ENCODE measurements around the gene NTN5.
"Not testable (repeated sequence)": the region's sequence is repeated elsewhere in the genome, so short reads cannot be mapped to it uniquely, and the experiment has no call there.

The NTN5 gene

GRCh38 chr19:48696353-48697010, 23.7 kb upstream of the NTN5 start:
- no peak for DNase-seq (ENCODE audit: low spot score)

DNA sequence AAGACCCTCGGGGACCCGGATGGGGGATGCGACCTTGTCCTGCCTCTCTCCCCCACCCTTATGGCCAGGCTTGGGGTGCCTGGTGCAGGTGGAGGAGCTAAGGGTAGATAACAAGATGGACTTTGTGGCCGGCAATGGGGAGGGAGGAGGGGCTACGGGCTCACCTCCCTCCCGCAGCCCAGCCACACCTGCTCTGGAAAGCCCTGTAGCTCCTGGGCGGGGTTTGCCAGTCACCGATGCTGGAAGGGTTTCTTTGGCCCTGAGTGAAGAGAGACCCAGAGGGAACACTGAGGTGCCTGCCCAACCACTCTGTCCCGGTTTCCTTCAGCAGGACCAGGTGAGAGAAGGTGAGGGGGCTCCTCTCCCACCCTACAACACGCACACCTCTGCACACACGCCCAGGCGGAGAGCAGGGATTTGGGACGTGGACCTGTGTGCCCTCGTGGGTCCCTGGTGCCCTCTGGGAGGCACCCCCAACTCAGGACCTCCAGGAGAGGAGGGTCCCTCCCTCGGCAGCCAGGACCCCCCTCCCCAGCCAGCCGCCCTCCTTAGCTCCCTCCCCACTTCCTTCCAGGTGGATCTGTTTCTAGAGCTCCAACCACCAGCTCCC, 23.0 kb upstream of the NTN5 start, which contains the start of gene FUT2:
Gene FUT2 (plus strand): TSS at position 229 of the 610 bp plus-strand sequence. CDS start 6,986 bp downstream, outside the sequence.
- DNase-seq (ENCODE audit: low spot score) = no peak

GRCh38 chr19:48693629-48694028, 20.8 kb upstream of the NTN5 start:
- not testable (repeated sequence) for DNase-seq (ENCODE audit: low spot score)

GRCh38 chr19:48689449-48689848, 16.6 kb upstream of the NTN5 start:
- DNase-seq (ENCODE audit: low spot score) = no peak

DNA sequence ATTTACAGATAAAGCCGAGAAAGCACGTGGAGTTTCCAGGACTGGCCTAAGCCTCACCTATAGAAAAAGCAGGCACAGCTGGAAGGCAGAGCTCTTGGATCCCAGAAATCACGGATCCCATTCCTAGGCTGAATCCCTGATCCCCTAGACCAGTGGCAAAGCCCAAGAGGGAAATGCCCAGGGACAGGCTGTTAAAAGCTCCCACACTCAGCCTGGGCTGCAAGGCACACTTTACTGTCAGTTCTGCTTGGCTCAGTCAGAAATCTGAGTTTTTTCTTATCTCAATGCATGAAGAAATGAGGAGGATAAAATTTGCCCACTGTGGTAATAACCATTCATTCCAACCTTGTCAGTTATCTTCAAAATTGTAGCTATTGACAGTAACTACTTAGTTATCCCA, 15.0 kb upstream of the NTN5 start:
- no peak for DNase-seq (ENCODE audit: low spot score)

DNA sequence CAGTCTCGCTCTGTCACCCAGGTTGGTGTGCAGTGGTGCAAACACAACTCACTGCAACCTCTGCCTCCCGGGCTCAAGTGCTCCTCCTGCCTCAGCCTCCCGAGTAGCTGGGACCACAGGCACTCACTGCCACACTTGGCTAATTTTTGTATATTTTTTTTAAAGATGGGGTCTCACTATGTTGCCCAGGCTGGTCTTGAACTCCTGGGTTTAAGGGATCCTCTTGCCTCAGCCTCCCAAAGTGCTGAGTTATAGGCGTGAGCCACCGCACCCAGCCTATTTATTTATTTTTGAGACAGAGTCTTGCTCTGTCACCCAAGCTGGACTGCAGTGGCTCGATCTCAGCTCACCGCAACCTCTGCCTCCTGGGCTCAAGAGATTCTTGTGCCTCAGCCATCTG, 13.8 kb upstream of the NTN5 start:
- not testable (repeated sequence) for DNase-seq (ENCODE audit: low spot score)

DNA sequence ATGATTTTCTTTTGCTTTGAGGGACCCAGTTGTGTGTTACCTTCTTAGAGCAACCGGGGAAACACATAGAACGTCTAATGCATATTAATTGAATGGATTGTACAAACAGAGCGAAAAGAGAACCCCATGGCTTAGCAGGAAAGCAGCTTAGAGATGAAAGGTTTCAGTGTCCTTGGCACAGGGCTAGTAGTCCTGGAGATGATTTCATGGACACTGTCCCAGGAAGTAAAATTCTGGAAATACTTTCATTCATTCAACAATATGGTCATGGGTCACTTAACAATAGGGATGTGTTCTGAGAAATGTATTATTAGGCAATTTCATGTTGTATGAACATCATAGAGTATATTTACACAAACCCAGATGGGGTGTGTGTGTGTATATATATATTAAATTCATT, 13.3 kb upstream of the NTN5 start:
- DNase-seq (ENCODE audit: low spot score) = no peak

- no peak for DNase-seq (ENCODE audit: low spot score)
Observed at GRCh38 chr19:48685583-48685982, 12.8 kb upstream of the NTN5 start.

- DNase-seq (ENCODE audit: low spot score) = peak; percentile 34
Observed at GRCh38 chr19:48683349-48683748, 10.5 kb upstream of the NTN5 start.

- peak; percentile 91 for DNase-seq (ENCODE audit: low spot score)
Observed at GRCh38 chr19:48681127-48681470, 8.3 kb upstream of the NTN5 start.

- no peak for DNase-seq (ENCODE audit: low spot score)
Observed at GRCh38 chr19:48680436-48681126, 7.8 kb upstream of the NTN5 start.

DNA sequence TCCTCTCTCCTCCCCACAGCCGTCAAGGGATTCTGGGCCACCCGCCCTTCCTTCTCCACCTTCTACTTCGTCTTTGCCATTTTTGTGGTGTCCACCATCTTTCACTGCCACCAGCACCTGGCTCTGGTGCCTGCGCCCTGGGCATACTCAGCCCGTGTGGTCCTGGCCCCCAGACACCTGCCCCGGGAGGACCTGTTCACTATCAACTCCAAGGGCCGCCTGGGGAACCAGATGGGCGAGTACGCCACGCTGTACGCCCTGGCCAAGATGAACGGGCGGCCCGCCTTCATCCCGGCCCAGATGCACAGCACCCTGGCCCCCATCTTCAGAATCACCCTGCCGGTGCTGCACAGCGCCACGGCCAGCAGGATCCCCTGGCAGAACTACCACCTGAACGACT, 7.2 kb upstream of the NTN5 start:
- DNase-seq (ENCODE audit: low spot score) = not testable (repeated sequence)

DNA sequence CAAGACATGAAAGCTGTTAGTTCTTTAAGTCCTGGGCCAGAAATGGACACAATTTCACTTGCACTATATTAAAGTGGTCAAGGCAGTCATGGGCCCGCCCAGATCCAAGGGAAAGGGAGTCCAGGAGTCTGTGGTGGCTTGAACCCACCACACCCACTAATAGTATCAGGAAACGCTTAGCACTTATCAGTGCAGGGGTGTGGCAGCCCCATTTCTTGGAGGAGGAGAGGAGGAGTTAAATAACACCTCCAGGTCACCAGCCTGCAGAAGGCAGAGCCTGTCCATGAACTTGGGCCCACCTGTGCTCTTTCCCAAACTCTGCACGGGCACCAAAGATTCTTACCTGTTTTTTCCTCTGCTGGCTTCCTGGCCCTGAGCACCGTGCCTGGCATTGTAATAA, 5.4 kb upstream of the NTN5 start:
- no peak for DNase-seq (ENCODE audit: low spot score)

DNA sequence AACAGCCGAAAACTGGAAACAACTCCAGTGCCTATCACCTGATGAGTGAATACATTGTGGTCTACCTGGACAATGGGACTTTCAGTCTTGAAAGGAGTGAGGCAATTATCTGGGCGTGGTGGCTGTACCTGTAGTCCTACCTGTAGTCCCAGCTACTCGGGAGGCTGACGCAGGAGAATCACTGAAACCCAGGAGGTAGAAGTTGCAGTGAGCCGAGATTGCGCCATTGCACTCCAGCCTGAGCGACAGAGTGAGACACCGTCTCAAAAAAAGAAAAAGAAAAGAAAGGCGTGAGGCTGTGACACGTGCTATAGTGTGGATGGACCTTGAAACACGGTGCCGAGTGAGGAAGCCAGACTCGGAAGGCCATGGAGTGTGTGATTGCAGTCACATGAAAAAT, 4.1 kb upstream of the NTN5 start:
- no peak for DNase-seq (ENCODE audit: low spot score)

DNA sequence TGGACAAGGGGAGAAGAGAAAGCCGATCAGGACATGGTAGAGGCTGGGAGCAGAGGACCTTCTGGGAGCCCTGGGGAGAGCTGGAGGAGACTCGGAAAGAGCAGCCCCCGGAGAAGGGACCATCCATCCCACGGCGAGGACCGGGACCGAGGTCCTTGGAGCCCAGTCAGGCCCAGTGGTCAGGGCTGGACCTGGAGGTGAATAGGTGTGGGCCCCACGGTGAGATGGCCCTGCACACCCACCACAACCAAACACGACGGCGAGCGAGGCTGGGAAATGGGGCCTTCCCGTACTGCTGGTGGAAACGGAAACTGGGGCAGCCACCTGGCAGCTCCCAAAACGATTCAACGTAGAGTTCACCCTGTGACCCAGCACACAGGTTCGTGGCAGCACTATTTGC, 3.7 kb upstream of the NTN5 start:
- no peak for DNase-seq (ENCODE audit: low spot score)

DNA sequence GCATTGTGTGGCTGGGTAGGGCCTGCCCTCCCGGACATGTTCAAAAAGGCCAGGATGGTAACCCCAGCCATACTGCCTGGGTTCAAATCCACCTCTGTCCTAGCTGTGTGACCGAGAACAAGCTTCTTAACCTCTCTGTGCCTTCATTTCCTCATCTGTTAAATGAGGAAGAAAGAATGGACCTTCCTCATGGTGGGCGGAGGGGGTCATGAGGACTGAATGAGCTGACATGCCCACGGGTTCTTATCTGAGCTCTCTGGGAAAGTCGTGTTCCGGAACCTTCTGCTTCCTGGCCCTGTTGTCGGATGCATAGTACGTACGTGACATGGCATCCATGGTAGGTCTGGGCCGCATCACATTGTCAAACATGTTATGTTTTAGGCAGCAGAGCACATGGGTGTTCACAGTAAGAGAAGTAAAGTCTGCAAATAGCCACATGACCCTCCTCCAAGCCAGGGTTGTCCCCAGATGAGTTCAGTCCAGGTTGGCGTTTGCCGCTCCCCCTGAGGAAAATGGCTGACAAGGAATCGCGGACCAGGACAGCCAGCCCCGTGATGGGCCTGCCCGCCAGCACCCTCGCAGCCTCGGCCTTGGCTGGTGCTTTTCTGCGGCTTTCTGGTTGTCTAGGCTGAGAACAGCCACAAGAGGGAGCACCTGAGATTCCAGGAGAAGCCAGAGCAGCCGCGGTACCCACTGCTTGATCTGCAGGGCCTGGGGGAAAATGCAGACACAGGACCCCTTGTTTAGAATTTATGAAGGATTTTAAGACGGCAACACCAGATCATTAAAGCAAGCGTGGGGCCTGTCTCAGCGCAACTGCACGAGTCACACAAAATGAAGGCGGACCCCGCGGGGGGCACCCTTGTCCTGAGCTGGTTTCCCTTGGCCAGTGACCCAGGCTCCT, 2.4 kb upstream of the NTN5 start:
- peak; percentile 95 for DNase-seq (ENCODE audit: low spot score)

- no peak for DNase-seq (ENCODE audit: low spot score)
Observed at GRCh38 chr19:48674216-48674809, 1.5 kb upstream of the NTN5 start.

DNA sequence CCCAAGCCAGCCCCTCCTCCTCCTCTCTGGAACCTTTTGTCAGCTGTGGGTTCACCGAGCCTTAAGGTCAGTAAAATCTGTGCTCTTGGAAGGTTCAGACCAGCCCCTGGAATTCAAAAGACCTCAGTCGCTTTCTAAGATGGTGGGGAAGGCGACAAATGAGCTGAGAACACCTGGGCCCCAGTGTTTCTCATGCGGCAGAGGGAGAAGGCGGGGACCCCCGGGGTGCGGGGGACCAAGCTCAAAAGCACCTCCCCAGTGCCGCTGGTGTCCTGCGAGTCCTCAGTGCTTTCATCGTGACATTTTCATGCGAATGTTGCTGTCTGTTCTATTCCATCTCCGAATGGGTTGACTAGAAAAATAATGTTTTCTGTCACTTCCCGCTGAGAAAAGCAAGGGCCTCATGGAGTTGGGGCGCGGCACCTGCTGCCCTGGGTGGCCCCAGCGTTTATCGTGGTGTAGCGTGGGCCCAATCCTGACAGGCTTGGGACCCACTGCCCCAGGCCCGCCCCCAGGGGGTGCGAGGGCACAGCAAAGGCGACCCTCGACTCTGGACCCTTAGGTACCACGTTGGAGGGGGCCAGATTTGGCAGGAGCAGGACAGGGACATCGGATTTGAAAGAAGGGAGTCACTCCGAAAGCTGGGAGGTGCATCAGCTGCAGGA, 751 bp upstream of the NTN5 start:
- DNase-seq (ENCODE audit: low spot score) = no peak

DNA sequence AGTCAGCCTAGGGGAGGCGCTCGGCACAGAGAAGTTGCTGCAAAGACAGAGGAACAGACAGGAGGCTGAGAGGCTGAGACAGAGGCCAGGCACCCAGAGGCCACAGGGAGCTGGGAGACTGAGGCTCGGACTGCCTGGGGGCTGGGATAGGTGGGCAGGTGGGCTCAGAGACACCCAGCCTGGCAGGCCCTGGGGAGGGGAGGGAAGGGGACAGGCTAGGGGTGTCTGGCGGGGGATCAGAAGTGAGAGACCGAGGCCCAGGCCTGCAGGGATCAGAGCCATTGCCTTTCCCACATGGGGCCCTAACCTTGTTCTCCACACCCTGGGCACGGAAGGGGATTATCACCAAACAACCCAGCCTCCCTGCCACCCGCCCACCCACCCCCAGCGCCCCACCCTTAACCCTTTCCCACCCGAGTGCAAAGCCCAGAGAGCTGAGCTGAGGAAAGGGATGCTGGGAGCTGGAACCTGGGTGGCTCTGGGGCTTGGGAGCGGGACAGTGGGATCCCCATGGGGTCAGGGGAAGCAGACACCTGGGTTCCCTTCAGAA, 1.3 kb downstream of the NTN5 start:
- DNase-seq (ENCODE audit: low spot score) = no peak

DNA sequence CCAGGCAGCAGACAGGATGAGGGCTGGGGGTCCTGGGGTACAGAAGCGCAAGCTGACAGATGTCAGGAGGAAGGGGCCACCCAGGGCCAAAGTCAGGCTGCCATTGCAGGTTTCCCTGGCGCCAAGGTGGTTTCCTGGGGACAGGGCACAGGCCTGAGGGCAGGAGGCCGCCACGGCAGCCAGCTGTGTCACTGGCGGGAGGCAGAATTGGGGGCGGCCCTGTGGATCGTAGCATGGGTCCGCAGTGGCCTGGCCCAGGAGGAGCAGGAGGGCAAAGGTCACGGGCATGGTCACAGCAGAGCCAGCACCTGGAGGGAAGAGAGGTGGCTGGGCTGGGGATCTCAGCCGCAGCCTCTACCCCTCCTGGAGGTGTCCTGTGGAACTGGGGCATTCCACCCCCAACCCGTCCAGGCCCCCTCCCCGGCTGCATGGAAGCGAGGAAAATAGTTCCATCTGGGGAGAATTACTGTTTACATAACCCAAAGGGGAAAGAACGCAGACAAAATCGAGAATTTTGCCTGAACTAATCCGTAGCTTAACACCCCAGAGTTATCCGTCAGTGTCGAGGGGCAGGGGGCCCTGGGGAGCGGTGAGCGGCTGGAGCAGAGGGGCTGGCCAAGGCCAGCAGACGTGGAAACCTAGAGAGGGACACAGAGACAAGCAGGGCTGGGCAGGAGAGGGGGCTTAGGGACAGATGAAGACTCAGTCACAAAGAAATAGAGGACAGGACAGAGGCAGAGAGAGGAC, 1.9 kb downstream of the NTN5 start:
- no peak for DNase-seq (ENCODE audit: low spot score)

Data from AG08396 (cell line).